ACC112 (cell line): ENCODE measurements around the gene KCNK4.

ENCODE experiments used
- H2AFZ ChIP-seq: fragments of 200-600 bp; sonication (generic); one replicate; pipeline ENCODE4 v1.6.0; 2017; ENCODE audit warnings: antibody characterized with exemption, low read length; ENCODE audit not compliant: unreplicated experiment
- H3K27ac ChIP-seq: fragments of 200-600 bp; sonication (generic); 2 replicates; pipeline ENCODE4 v1.5.1; 2014; ENCODE audit warnings: low read depth, mild to moderate bottlenecking, antibody characterized with exemption, low read length, moderate library complexity
- H3K27me3 ChIP-seq: fragments of 200-600 bp; sonication (generic); 2 replicates; pipeline ENCODE4 v1.6.1; 2014; ENCODE audit warnings: mild to moderate bottlenecking, antibody characterized with exemption, low read length, moderate library complexity, mixed read lengths; ENCODE audit not compliant: insufficient read depth
- H3K36me3 ChIP-seq: fragments of 200-600 bp; sonication (generic); 2 replicates; pipeline ENCODE4 v1.6.1; 2016; ENCODE audit warnings: mild to moderate bottlenecking, antibody characterized with exemption, low read length, moderate library complexity, mixed read lengths; ENCODE audit not compliant: insufficient read depth
- H3K4me1 ChIP-seq: fragments of 200-600 bp; sonication (generic); one replicate; pipeline ENCODE4 v1.6.1; 2016; ENCODE audit warnings: low read length, mixed read lengths; ENCODE audit not compliant: insufficient read depth, unreplicated experiment, control insufficient read depth
- H3K4me3 ChIP-seq: fragments of 200-600 bp; sonication (generic); 2 replicates; pipeline ENCODE4 v1.5.1; 2014; ENCODE audit warnings: mild to moderate bottlenecking, low read depth, low read length
- H3K79me2 ChIP-seq: fragments of 200-600 bp; sonication (generic); one replicate; pipeline ENCODE4 v1.6.0; 2016; ENCODE audit warnings: low read length; ENCODE audit not compliant: control insufficient read depth, unreplicated experiment, insufficient read depth

KCNK4 gene

DNA sequence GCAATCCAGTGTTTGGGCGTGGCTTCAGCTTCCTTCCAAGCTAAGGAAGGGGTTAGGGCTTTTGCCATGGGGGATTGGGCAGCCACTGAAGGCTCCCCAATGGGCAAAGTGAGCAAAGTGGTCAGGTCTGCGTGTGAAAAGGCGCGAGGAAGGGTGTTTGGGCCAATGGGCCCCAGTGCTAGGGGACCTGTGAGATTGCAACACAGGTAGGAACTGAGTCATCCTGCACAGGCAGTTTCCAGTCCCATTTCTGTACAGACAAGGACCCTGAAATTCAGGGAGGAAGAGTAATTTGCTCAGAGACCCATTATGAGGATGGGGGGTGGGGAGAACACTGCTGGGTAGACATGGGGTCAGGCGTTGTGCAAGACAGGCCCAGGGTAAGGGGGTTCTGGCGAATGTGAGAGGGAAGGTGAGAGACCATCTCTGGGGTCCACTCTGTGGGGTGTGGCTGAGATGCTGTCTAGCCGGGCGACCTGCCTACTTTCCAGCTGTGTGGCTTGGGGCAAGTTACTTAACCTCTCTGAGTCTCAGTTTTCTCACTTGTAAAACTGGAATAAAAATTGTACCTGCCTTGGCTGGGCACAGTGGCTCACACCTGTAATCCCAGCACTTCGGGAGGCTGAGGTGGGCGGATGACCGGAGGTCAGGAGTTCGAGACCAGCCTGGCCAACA lies 56.2 kb downstream of the KCNK4 start:
- no peaks in the 10 kb centered on the region for H3K4me1 ChIP-seq
- no peak overlapping the region for H3K27ac ChIP-seq
- no peaks in the 10 kb centered on the region for H3K79me2 ChIP-seq
- no peak overlapping the region for H3K4me3 ChIP-seq
- H3K27me3 ChIP-seq: no peaks in the 10 kb centered on the region
- no peak overlapping the region for H2AFZ ChIP-seq
- H3K36me3 ChIP-seq: no peaks in the 10 kb centered on the region

DNA sequence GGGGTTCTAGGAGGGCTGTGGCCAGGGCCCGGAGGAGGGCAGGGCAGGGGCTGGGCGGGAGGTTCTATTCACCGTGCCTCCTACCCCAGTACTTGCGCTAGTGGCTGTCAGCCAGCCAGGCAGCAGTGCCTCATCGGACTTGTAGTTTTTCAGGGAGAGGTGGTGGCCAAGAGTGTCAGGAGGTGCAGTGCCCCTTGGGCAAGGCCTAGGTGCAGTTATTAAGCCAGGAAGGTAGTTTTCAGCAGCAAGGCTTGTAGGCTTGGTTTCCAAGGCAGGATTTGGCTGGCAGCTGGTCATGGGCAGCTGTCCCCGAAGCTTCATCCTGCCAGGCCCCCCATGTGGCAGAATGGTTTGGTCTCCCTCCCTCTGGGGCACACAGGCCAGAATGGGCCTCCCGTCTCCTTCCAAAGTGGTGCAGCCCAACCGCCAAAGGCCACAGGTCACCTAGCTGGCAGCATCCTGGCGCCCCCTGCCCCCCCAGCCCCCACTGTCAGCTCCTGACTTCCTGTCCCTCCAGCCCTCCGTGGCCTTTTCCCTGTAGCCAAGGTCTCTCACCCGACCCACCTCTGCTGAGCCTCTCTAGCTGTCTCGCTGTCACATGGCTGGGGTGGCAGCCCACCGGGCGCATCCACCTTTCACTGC lies 57.4 kb downstream of the KCNK4 start:
- no peak overlapping the region for H3K4me3 ChIP-seq
- H3K4me1 ChIP-seq: no peaks in the 10 kb centered on the region
- no peaks in the 10 kb centered on the region for H3K36me3 ChIP-seq
- H3K27ac ChIP-seq: no peak overlapping the region
- no peaks in the 10 kb centered on the region for H3K27me3 ChIP-seq
- no peaks in the 10 kb centered on the region for H3K79me2 ChIP-seq
- H2AFZ ChIP-seq: no peak overlapping the region

DNA sequence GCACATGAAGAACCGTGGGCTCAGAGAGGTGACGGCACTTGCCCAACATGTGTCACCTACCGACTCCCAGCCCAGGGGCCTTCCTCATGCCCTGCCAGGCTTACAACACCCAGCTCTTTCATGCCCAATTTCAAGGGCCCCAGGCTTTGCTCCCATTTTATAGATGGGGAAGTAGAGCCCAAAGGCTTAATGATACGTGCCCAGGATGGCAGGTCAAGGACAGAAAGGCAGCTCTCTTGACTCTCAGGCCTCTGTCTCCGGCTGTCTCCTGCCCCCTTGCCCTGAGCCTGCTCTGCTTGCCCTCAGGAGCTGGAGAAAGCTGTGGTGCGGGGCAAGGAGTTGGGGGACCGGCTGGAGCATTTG lies 57.9 kb downstream of the KCNK4 start:
- Histone ChIP-seq H3K79me2 (no peaks in the 10 kb centered on the region), H3K36me3 (no peaks in the 10 kb centered on the region), H3K27ac (no peak overlapping the region), H3K4me1 (no peaks in the 10 kb centered on the region), H3K4me3 (no peak overlapping the region), H3K27me3 (no peaks in the 10 kb centered on the region), H2AFZ (no peak overlapping the region)

DNA sequence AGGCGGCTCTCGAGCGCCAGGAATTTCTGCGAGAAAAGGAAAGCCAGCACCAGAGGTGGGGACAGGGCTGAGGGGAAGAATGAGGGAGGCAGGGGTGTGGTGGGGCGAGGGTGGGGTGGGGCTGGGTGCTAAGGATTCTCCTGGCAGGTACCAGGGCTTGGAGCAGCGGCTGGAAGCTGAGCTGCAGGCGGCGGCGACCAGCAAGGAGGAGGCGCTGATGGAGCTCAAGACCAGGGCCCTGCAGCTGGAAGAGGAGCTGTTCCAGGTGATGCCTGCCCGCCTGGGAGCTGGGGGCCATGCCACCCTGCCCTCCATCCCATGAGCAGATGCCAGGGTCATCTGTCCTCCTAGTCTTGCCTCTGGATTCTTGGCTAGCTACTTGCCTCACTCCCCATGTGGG lies 58.3 kb downstream of the KCNK4 start:
- Histone ChIP-seq H3K27ac (no peak overlapping the region), H3K4me3 (no peak overlapping the region), H3K79me2 (no peaks in the 10 kb centered on the region), H2AFZ (no peak overlapping the region), H3K27me3 (no peaks in the 10 kb centered on the region), H3K4me1 (no peaks in the 10 kb centered on the region), H3K36me3 (no peaks in the 10 kb centered on the region)
